Prostate gland (tissue), 2 donors: ENCODE data around the gene PACSIN1. TPM values are rescaled to one million over a fixed set of nuclear protein-coding genes. Genes with fewer than 3 reads are reported as not detected.

ENCODE experiments used
- DNase-seq: peaks from one replicate; pipeline ENCODE4 v3.0.0-alpha.2; 2019; ENCODE audit warnings: low spot score
- H3K27ac ChIP-seq, 2 donors: fragments of 200-600 bp; sonication (generic); 2 replicates each; pipeline ENCODE4 v1.5.1; 2017 to 2019
- H3K27me3 ChIP-seq: fragments of 200-600 bp; sonication (generic); replicated peaks from 2 replicates; pipeline ENCODE4 v1.5.1; 2019; ENCODE audit not compliant: insufficient read depth
- H3K36me3 ChIP-seq, 2 donors: fragments of 200-600 bp; sonication (generic); 1 replicate in 1 of 2; 2 replicates in 1 of 2; pipeline versions ENCODE4 v1.5.1 to v1.8.1; 2017 to 2019
- H3K4me1 ChIP-seq: fragments of 200-600 bp; sonication (generic); replicated peaks from 2 replicates; pipeline ENCODE4 v1.5.1; 2019
- H3K4me3 ChIP-seq, 2 donors: fragments of 200-600 bp; sonication (generic); 2 replicates each; pipeline ENCODE4 v1.5.1; 2017 to 2019
- H3K9me3 ChIP-seq: fragments of 200-600 bp; sonication (generic); 2 replicates; pipeline ENCODE4 v1.5.1; 2017
- CTCF ChIP-seq, 4 experiments: fragments of 200-600 bp in 2 of 4; fragments of 450-650 bp in 2 of 4; sonication (generic) in 2 of 4; IDR thresholded peaks; 1 replicate in 3 of 4; 2 replicates in 1 of 4; pipeline ENCODE4 v1.5.1; 2016 to 2019; ENCODE audit warnings: antibody characterized with exemption in 4 of 4, mild to moderate bottlenecking in 2 of 4, moderate library complexity in 2 of 4
- POLR2A ChIP-seq: fragments of 450-650 bp; IDR thresholded peaks from one replicate; pipeline ENCODE4 v1.6.1; 2016; ENCODE audit warnings: antibody characterized with exemption, mild to moderate bottlenecking
- POLR2AphosphoS5 ChIP-seq: sonication (generic); formaldehyde crosslinking; IDR thresholded peaks from one replicate; pipeline ENCODE4 v1.6.1; 2017; ENCODE audit warnings: antibody characterized with exemption
- WGBS: methylation state at CpG from one replicate; pipeline ENCODE4 v1.1.5; 2018; 5-methylcytosine and 5-hydroxymethylcytosine counted together
- intact Hi-C: fragments of 100-400 bp; cut with DNase I; formaldehyde crosslinking; loops from one replicate; pipeline ENCODE4 v1.14.2; 2022
- total RNA-seq, 2 donors: library from RNA; depleted of rRNA; stranded (reverse); fragments of >200 nt; gene quantifications; one replicate each; pipeline ENCODE4 v1.1.0, GENCODE V29; 2016

PACSIN1 gene
- total RNA-seq, 2 donors from 2014 or later, result 0.32 to 0.57 TPM

- TF ChIP-seq CTCF (IDR thresholded peaks at IDR 0.05), result no peak
- TF ChIP-seq POLR2AphosphoS5, result no peak
- no peak for TF ChIP-seq POLR2A
- Histone ChIP-seq H3K4me3 (no peak overlapping the region), H3K36me3 (no peaks in the 10 kb centered on the region), H3K4me1 (no peaks in the 10 kb centered on the region), H3K9me3 (no peaks in the 10 kb centered on the region), H3K27ac (no peak overlapping the region), H3K27me3 (no peaks in the 10 kb centered on the region)
- WGBS, result 79% methylated on average over 13 of the region's 13 CpGs
- no peak for DNase-seq
- intact Hi-C loops, result no loop called here
Measured at GRCh38 chr6:34515473-34516387, 49.9 kb downstream of the PACSIN1 start.

- DNase-seq, result no peak
- Histone ChIP-seq H3K4me1 (no peaks in the 10 kb centered on the region), H3K36me3 (no peaks in the 10 kb centered on the region), H3K27ac (no peak overlapping the region), H3K9me3 (no peaks in the 10 kb centered on the region), H3K27me3 (no peaks in the 10 kb centered on the region), H3K4me3 (no peak overlapping the region)
- WGBS, result 91% methylated on average over 22 of the region's 22 CpGs
- intact Hi-C loops, result no loop called here
- TF ChIP-seq POLR2AphosphoS5 (no peak), CTCF (IDR thresholded peaks at IDR 0.05) (no peak), POLR2A (no peak)
Measured at GRCh38 chr6:34516391-34517324, 50.8 kb downstream of the PACSIN1 start.

GRCh38 chr6:34517461-34517881, 51.6 kb downstream of the PACSIN1 start:
- no peak for TF ChIP-seq POLR2A
- no peak for TF ChIP-seq CTCF (IDR thresholded peaks at IDR 0.05)
- TF ChIP-seq POLR2AphosphoS5, result no peak
- intact Hi-C loops, result no loop called here
- DNase-seq, result no peak
- Histone ChIP-seq H3K27ac (no peak overlapping the region), H3K4me3 (no peak overlapping the region), H3K27me3 (no peaks in the 10 kb centered on the region), H3K36me3 (no peaks in the 10 kb centered on the region), H3K9me3 (no peaks in the 10 kb centered on the region), H3K4me1 (no peaks in the 10 kb centered on the region)
- WGBS, result 87% methylated on average over 4 of the region's 4 CpGs

GRCh38 chr6:34517966-34518365, 52.1 kb downstream of the PACSIN1 start:
- Histone ChIP-seq H3K4me1 (no peaks in the 10 kb centered on the region), H3K27me3 (no peaks in the 10 kb centered on the region), H3K4me3 (no peak overlapping the region), H3K36me3 (no peaks in the 10 kb centered on the region), H3K27ac (no peak overlapping the region), H3K9me3 (no peaks in the 10 kb centered on the region)
- no peak for TF ChIP-seq CTCF (IDR thresholded peaks at IDR 0.05)
- TF ChIP-seq POLR2A, result no peak
- no peak for TF ChIP-seq POLR2AphosphoS5
- no peak for DNase-seq
- intact Hi-C loops, result no loop called here
- WGBS, result 87% methylated on average over 6 of the region's 8 CpGs
